WERI-Rb-1 (cell line): ENCODE data around the gene GNGT1.
"Not testable (repeated sequence)": the region's sequence is repeated elsewhere in the genome, so short reads cannot be mapped to it uniquely, and the experiment has no call there.

Experiments
- DNase-seq: peaks from one replicate; pipeline ENCODE4 v3.0.0-alpha.2; 2020
- H3K27ac ChIP-seq: fragments of 250-450 bp; sonication (Bioruptor Pico); 2 replicates; pipeline ENCODE4 v1.5.1; 2020; ENCODE audit warnings: mild to moderate bottlenecking, moderate library complexity
- H3K27me3 ChIP-seq: fragments of 250-450 bp; sonication (Bioruptor Pico); 2 replicates; pipeline ENCODE4 v1.5.1; 2021; ENCODE audit warnings: mild to moderate bottlenecking, low read depth, moderate library complexity; ENCODE audit not compliant: insufficient read depth, severe bottlenecking
- H3K36me3 ChIP-seq: fragments of 250-450 bp; sonication (Bioruptor Pico); 2 replicates; pipeline ENCODE4 v1.5.1; 2020; ENCODE audit warnings: mild to moderate bottlenecking, moderate library complexity
- H3K4me3 ChIP-seq: 2 replicates; pipeline ENCODE4 v1.5.1; 2011; ENCODE audit warnings: low read depth, mild to moderate bottlenecking, control low read depth, low read length
- H3K9me3 ChIP-seq: fragments of 250-450 bp; sonication (Bioruptor Pico); 2 replicates; pipeline ENCODE4 v1.5.1; 2021; ENCODE audit warnings: mild to moderate bottlenecking, moderate library complexity; ENCODE audit not compliant: severe bottlenecking
- TF ChIP-seq, protein P1 (sequence below): IDR thresholded peaks from 2 replicates; pipeline ENCODE4 v1.5.1; 2011; ENCODE audit warnings: low read depth, mild to moderate bottlenecking, control low read depth, inconsistent platforms, low read length

The GNGT1 gene

DNA sequence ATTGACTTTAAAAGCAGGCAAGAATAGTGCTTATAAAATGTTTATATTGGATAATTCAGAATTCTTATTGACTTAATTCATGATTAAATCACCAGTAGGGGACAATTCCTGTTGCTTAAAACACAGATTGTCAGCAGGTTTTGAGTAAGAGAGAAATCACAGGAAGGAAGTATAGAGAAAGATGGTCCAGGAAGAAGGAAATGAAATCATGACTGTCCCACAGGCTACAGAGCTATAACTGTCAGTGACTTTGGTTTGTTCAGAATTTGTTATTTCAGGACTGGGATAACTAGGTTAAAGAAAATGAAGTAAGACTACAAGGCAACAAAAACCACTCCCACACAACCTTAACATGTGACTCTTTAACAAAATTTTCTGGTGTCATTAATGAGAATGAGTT, 6.8 kb downstream of the GNGT1 start:
- Histone ChIP-seq H3K27me3 (no peaks in the 10 kb centered on the region), H3K36me3 (no peaks in the 10 kb centered on the region), H3K27ac (no peak overlapping the region), H3K9me3 (no peaks in the 10 kb centered on the region), H3K4me3 (no peak overlapping the region)
- TF ChIP-seq, protein P1, sequence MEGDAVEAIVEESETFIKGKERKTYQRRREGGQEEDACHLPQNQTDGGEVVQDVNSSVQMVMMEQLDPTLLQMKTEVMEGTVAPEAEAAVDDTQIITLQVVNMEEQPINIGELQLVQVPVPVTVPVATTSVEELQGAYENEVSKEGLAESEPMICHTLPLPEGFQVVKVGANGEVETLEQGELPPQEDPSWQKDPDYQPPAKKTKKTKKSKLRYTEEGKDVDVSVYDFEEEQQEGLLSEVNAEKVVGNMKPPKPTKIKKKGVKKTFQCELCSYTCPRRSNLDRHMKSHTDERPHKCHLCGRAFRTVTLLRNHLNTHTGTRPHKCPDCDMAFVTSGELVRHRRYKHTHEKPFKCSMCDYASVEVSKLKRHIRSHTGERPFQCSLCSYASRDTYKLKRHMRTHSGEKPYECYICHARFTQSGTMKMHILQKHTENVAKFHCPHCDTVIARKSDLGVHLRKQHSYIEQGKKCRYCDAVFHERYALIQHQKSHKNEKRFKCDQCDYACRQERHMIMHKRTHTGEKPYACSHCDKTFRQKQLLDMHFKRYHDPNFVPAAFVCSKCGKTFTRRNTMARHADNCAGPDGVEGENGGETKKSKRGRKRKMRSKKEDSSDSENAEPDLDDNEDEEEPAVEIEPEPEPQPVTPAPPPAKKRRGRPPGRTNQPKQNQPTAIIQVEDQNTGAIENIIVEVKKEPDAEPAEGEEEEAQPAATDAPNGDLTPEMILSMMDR, result no peak
- DNase-seq, result no peak

DNA sequence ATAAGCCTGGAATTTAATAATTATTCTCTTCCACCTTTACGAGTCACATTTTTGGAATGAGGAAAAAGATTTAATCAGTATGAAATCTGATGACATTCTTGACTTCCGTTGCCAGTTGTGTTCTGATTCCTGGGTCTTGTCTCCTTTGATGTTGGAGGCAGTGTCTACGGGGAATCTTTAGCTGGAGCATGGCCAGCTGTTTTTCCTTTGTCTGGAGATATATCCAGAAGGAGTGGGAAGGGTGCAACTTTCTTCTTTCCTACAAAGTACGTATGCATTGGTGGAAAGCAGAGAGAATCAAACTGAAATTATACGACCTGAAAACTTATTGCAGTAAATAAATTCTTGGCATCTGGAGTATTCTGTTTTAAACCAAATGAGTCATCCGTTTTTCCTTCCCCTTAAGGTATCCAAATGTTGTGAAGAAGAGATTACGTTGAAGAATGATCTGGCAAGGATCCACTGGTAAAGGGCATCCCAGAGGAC, 8.3 kb downstream of the GNGT1 start:
- H3K36me3 ChIP-seq, result no peaks in the 10 kb centered on the region
- no peak for DNase-seq
- H3K4me3 ChIP-seq, result no peak overlapping the region
- TF ChIP-seq, protein P1, result no peak
- no peaks in the 10 kb centered on the region for H3K27me3 ChIP-seq
- no peaks in the 10 kb centered on the region for H3K9me3 ChIP-seq
- H3K27ac ChIP-seq, result no peak overlapping the region

DNA sequence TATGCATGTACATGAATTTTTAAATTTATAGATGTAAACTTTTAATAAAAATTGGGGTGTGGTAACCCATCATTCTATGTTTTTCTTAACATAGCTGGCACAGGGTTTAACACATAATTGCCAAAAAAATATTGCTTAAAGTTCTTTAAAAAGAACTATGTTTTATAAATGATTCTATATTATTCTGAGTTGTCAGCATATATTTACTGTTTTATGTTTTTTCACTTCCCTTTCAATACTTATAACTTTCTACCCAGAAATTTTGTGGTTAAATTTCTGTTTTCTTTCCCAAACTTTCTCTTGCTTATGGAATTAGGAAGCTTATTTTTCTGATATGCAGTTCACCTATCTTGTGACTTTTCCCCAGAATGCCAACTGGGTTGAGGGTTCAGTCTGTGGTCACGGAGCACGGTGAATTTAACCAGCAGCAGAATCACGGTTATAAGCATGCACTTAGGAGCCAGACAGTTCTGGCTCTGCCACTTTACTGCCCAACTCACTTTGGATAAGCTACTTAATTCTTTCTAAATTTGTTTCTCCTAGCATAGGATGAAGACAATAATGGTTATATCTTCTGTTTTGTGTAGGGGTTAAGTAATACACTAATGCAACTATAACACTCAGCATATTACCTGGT, 9.0 kb downstream of the GNGT1 start:
- not testable (repeated sequence) for H3K4me3 ChIP-seq, DNase-seq, H3K9me3 ChIP-seq, H3K36me3 ChIP-seq, H3K27me3 ChIP-seq, H3K27ac ChIP-seq

DNA sequence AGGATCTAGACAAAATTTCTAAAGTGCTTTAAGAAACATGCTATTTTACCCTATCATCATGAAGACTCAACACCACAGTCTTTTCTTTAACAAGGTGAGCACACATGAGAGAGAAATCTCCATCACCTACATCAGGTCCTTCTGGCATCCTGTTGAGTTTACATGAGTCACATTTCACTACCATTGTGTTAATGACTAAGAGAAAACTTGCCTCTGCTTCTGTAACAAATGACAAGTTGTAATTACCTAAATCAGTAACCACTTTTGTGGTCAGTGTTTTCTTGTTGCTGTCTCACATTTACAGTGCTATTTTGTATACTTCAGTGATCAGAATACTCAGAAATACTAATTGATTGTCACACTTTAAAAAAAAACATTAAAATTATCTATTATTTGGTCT, 9.5 kb downstream of the GNGT1 start:
- H3K27ac ChIP-seq, H3K4me3 ChIP-seq, H3K9me3 ChIP-seq, H3K27me3 ChIP-seq, DNase-seq, H3K36me3 ChIP-seq: not testable (repeated sequence)

DNA sequence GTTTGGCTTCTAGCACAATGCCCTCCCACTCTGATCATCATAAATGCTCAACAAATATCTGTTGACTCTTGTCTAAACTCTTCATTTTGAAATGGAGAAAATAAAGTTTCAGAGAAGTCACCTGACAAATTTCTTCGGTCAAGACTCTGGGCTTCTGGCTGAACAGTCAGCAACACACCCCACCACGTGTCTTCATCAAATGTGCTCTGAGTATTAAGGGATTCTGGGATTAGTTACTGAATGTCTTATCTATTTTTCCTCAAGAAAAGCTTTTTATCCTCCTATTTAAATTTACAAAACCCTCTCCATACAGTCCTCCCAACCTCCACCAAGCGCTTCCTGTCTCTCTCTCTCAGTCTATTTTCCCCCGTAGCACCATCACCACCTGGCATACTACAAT, 9.9 kb downstream of the GNGT1 start:
- H3K36me3 ChIP-seq, H3K27ac ChIP-seq, H3K27me3 ChIP-seq, H3K4me3 ChIP-seq, DNase-seq, H3K9me3 ChIP-seq: not testable (repeated sequence)

DNA sequence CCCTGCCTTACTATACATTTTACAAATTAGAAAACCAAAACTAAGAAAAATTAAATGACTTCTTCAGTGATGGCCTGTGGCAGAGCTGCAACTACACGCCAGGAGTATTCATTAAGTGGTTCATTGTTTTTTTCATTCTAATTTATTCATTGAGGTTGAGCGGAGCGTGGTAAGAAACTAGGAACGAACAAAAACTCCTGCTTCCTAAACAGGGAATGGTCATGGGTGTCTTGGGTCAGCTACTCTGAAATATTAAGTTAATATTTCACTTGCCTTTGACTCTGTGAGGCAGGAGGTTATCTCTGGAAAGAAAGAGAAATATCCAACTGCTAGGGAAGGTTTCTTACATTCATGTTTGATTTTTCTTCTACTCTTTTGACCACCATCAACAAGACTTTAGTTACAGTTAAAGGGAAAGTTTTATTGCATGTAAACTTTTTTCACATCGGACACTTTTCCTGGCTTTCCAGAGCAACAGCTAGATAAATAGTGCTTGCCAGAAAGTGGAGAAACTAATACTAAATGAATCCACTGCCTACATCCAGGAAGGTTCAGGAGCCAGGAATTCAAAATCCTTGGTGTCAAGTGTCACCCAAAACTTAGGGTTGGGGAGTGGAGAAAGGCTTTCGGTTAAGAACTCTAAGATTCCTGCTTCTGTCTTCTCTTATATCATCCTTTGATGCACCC, 14.3 kb downstream of the GNGT1 start:
- Histone ChIP-seq H3K27me3 (no peaks in the 10 kb centered on the region), H3K4me3 (no peak overlapping the region), H3K9me3 (no peaks in the 10 kb centered on the region), H3K36me3 (no peaks in the 10 kb centered on the region), H3K27ac (no peak overlapping the region)
- TF ChIP-seq, protein P1, result no peak
- no peak for DNase-seq

DNA sequence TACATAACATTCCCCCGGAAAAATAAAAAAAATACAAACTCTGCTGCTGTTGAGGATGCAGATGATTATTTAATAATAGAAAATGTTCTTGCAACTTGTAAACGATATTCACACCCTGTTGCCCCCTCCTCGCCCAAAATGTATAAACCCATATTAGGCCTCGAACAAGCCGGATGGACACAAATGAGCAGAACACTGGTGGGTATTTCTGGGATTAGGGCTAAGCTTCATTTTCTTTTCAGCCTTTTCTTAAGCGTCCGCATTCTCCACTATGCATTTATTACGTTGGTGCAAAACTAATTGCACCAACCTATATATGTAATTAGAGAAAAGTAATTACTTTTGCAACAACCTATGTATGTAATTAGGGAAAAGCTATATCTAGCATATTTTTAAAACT, 14.8 kb downstream of the GNGT1 start:
- no peak overlapping the region for H3K4me3 ChIP-seq

More for the DNA sequence above, 14.8 kb downstream of the GNGT1 start:
- DNase-seq, result no peak
- Histone ChIP-seq H3K9me3 (no peaks in the 10 kb centered on the region), H3K27me3 (no peaks in the 10 kb centered on the region), H3K27ac (no peak overlapping the region), H3K36me3 (no peaks in the 10 kb centered on the region)
- TF ChIP-seq, protein P1, result no peak
